NCI-H1417 treated with DMSO at 0.1 percent for 48 hours (cell line): Measurements from ENCODE around the gene DMAP1.

Experiments used
- DNase-seq: peaks from one replicate; lab custom pipeline; 2025; lab: John Stamatoyannopoulos, UW

DMAP1 gene

DNA sequence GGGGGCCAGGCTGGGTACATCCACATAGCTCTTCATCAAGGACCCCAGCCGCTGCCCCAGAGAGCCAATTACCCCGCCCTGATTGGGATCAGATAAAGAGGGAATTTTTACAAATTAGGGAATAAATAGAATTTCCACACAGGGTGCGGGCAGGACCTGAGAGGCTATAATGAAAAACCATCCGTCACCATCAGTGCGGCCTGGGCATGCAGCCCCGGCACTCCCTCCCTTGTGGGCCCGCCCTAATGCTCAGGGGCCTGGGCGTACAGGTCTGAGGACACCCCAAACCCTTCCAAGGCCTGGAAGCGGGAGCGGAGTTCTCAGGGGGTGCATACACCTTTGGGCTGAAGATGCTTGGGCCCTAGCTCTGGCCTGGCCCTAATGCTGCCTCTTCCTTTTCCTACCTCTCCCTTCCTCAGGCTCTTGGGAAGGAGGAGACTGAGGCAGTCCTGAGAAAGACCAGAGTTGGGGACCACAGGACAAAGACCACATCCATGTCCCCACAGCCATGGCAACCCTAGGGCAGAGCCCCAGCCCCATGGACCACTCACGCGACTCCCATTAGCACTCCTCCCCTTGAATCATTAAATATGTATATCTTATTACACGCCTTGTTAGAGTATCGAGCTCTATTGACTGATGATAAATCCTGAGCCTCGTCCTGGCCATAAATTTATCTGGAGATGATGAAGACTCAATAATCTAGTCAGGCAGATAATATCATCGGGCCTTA lies 16.3 kb downstream of the DMAP1 start:
- no peak for DNase-seq

DNA sequence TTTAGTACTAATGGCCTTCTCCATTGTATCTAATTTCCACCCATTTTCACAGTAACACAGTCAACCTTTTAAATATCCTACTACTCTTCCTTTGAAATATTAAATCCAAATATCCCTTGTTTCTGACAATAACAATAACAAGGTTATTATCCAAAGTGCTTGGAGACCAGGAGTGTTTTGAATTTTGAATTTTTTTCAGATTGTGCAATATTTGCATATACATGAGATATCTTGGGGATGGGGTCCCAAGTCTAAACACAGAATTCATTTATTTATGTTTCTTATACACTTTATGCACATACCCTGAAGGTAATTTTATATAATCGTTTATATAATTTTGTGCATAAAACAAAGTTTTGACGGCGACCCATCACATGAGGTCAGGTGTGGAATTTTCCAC lies 17.5 kb downstream of the DMAP1 start:
- DNase-seq = no peak

DNA sequence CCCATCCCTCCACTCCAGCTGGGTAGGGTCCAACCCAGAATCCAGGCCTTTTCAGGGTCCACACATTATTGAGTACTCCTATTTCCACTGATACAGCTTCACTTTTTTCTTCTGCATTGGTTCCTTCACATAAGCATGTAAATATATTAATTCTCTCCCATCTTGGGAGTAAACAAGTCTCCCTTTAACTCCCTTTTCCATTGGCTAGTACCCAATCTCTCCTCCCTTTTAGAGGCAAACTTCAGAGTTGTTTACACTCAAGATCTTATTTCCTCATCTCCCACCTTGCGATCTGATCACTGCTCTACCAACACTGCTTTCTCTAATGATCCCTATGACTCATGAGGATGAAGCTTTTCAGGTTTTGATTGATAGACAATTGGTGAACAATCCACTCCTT lies 20.3 kb downstream of the DMAP1 start:
- DNase-seq = no peak

DNA sequence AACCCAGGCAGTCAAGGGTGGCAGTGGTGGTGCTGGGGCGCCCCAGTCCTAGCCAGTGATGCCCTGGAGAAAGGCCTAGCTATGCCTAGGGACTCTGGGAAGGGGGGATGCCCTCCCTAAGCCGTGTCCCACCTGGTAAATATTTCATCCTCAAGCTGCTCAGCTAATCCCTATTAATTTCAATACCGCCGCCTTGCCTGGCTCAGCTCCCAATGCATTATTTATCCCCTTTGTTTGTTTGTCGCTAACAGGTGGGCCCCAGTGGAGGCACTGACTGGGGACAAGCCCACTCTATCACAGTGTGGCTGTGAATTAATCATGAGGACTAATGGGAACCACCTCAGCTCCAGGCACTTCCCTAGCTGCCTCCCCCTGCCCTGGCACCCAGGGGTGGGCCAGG lies 22.5 kb downstream of the DMAP1 start:
- no peak for DNase-seq

DNA sequence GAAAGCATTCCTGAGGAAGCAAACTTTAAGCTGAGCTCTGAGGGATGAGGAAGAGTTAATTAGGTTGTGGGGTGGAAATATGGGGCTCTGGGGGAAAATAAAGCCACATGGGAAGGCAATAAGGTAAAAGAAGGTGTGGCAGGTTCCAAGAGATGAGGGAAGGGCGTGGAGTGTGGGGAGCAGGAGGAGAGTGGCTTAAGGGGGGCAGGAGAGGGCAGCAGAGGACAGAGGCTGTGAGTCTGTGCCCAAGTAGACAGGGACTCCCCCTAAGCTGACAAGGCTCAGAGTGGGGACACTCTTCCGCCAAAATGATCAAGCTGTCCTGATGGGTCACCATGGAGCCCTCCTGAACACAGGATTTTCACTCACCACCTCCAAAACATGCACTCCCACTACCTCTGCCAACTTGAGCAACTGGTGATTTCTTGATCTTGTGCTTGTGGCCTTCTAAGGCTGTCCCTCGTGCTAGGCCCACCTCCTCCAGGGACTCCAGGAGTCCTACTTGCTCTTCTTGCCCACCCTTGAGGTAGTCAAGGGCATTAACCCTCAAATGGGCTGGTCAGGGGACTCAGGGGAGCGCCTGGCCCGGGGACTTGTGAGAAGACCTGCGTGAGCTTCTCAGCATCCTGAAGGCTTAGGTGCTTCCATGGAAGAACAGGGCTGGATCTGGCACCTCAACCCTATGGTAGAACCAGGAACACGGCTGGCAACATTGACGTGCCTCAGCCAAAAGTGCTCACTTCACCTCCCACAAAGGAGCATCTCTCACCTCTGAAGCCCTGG lies 23.4 kb downstream of the DMAP1 start:
- no peak for DNase-seq

GRCh38 chr1:44237721-44238457 lies 24.6 kb downstream of the DMAP1 start:
- DNase-seq = no peak

- DNase-seq = no peak
Measured at GRCh38 chr1:44238660-44239059, 25.4 kb downstream of the DMAP1 start.

GRCh38 chr1:44239331-44239960 lies 26.2 kb downstream of the DMAP1 start:
- no peak for DNase-seq

DNA sequence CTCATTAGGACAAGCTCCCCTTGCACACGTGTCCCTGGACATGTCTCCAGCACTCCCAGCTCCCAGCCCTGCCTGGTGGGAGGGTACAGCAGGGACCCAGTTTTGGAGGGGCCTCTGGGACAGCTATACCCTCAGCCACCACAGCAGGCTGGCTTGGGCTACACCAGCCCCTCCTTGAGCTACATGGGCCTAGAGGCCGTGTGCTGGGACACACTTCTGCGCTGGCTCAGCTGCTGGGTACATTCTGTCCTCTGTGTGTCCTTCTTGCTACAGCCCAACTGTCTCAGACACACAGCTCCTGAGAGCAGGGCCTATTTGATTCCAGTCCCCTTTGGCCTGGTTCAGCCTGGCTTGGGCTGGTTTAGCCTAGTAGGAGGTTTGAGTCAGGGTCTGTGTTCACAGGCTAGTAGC lies 26.7 kb downstream of the DMAP1 start:
- DNase-seq = no peak

DNA sequence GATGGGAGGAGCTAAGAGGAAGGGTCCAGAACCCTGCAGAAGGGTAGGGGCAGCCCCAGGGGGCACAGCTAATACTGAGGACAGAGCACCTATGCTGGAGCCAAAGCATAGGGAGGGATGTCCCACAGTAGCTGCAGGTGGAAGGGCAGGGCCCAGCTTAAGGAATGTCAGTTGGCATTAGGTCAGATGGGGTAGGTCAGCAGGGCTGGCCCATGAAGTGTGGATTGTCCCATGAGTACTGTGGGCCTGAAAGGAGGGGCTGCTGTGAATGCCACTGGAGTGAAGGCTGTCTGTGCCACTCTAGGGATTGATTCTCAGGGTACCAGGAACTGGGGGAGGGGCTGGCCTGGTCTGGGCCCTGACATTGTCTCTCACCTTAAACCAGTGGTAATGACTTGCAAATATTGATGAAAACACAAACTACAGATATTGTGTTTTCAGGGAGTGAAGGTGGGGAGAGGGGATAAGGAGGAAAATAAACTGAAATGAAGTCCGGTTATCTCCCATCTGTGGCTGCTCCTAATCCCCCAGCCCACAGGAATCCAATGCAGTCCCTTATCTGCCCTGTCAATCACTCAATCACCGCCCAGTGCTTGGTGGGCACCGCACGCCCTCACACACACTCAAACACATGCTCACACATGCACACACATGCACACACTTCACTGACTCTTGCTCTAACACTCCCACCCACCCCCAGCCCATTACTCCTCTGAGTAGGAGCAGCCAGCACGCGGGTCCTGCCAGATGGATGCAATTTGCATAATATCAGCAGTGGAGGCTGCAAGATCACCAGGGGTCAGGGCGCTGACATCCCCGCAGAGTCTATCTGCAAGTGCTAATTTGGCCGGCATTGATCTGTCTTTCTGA lies 27.8 kb downstream of the DMAP1 start:
- DNase-seq = no peak

- no peak for DNase-seq
Measured at GRCh38 chr1:44242746-44243145, 29.5 kb downstream of the DMAP1 start.

DNA sequence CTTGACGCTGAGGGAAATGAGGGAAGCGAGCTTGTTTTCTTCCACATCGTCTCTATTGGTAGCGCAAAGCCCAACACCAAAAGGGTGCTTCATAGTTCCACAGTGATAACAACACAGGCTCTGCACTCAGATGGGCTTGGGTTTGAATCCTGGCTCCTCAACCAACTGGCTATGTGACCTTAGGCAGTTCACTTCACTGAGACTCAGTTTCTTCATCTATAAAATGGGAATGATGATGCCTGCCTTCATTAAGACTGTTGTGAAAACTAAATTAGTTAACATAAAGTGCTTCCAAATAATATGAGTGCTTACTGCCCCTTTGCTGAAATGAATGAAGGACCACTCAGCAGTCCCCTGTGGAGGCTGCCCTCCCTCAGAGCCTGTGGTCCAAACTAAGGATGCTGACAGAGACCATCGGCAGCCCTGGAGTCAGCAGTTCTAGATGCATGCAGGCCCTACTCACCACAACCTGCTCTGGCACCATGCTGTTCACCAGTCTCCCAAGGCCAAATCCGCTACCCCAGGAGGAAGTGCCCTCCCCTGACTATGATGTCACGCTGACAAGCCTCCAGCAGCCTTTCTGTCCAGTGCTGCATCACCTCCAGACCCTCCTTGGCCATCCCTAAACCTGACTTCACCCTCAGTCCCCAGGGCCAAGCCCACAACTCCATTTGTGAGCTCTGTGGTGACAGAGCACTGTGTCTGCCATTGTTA lies 30.7 kb downstream of the DMAP1 start:
- no peak for DNase-seq

DNA sequence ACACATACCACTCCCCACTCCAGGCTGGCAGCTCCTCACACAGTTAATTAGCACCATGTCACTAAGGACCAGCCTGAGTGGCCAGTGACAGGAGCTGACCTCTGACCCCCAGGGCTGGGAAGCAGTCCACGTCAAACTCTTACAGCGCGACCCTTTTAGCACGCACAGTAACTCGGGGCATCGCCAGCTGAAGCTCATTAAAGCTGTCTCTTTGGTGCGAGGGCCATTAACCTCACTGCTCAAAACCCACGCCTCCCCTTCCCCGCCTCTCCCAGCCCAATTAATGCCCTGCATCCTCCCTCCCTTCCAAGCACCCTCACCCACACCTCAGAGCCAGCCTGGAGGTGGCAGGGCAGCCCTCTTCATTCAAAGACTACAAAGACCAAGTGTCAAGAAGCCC lies 31.7 kb downstream of the DMAP1 start:
- no peak for DNase-seq

GRCh38 chr1:44246806-44247205 lies 33.5 kb downstream of the DMAP1 start:
- DNase-seq = no peak

DNA sequence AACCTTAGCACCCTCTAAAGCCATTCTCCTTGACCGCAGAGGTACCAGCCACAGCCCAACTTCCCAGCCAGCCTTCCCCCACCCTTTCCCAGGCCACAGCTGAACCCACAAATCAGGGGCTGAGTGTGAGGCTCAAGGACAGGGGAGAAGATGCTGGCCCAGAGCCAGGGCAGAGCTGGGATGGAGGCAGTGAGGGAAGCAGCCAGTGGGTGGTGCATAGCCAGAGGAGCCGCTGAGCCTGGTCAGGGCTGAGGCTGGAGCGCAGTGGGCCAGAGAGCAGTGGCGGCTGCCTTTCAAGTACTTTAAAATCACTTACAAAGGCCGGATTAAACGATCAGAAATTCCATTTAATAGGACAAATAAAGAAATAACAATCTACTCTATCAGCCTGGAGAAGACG lies 36.3 kb downstream of the DMAP1 start:
- DNase-seq = no peak

- DNase-seq = no peak
Measured at GRCh38 chr1:44250068-44250781, 37.0 kb downstream of the DMAP1 start.

- no peak for DNase-seq
Measured at GRCh38 chr1:44251486-44251885, 38.2 kb downstream of the DMAP1 start.

DNA sequence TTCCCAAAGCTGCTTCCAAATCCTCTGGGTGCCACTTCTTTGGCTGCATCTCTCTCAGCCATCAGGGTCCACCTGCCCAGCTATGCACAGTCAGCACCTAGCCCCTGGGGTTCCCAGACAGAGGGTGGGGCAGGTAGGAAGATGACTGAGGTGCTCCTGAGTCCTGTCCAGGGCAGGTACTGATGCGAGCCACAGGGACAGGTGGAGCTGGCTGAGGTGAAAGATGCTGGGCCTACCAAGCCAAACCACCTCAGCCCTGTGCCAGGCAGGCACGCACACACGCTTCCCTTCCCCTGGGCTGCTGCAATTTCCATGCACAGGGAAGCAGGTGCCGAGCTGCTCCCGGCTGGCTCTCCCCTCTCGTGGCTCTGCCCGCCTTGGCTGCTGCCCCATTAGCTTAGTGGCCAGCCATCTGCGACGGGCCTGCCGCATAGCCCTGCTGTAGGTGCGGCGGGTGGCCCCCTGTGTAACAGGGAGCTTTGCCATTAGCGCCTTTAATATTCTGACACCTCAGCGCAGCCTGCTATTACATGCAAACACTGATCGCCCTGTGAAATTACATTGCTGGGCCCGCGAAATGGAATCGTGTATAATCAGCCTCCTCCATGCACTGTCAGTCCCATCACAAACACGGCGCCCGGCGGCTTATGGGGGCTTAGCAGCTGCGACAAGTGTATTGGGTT lies 38.9 kb downstream of the DMAP1 start:
- no peak for DNase-seq

DNA sequence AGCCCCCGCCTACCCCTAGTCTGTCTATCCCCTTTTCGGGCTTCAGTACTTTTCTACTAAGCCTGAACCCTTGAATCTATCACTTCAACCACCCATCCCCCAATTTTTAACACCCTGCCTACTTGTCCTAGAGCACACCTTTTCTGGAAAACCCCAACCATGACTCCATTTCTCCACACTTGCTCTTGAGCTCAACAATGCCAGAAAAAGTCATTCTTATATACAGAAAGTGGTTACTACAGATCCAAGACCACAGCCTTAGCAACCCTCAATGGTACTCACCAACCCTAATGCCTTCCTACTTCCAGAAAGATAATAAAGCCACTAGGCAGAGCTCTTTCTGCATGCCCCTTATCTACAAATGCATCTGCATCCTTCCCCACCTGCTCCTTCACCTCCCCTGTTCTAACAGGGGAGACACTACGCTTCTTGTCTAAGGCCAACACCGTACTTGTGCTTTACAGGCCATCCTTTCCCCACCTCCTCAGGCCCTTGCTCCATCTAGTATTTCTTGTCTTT lies 41.2 kb downstream of the DMAP1 start:
- DNase-seq = no peak
